Fibroblast of lung (primary cell): ENCODE data around the gene TUT7.

ENCODE experiments used
- EZH2 ChIP-seq: IDR thresholded peaks from 2 replicates; pipeline ENCODE4 v1.5.1; 2012; ENCODE audit warnings: low read length, control low read depth, mild to moderate bottlenecking; ENCODE audit errors: missing control alignments
- TF ChIP-seq, protein P1 (sequence below), 2 donors: IDR thresholded peaks in 1 of 2; conservative IDR thresholded peaks in 1 of 2; 1 replicate in 1 of 2; 2 replicates in 1 of 2; pipeline ENCODE4 v1.5.1; 2011 to 2012; ENCODE audit warnings: low read length in 2 of 2, control low read depth in 1 of 2, inconsistent platforms in 1 of 2, low read depth in 1 of 2, mild to moderate bottlenecking in 1 of 2

DNA sequence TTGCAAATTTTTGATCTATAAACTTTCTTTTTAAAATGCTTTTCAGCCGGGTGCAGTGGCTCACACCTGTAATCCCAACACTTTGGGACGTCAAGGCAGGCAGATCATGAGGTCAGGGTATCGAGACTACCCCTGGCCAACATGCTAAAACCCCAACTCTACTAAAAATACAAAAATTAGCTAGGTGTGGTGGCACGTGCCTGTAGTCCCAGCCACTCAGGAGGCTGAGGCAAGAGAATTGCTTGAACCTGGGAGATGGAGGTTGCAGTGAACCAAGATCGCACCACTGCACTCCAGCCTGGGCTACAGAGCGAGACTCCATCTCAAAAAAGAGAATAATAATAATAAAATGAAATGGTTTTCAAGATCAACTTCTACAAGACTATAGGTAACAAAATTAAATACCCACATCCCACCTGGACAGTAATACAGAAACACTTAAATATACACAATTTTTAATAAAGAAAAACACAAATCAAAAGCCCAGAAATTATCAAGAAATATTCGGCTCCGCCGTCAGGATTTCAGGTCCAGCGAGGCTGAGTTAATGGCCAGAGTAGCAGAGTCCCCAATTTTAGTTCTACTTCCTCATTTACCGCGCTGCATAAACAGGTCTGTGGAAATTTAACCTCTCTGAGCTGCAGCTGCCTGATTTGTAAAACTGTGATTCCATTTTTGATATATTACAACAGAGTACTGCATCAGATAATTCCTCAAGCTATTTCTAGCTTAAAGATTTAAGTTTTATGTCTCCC is 4.0 kb downstream of the TUT7 start:
- TF ChIP-seq, protein P1, sequence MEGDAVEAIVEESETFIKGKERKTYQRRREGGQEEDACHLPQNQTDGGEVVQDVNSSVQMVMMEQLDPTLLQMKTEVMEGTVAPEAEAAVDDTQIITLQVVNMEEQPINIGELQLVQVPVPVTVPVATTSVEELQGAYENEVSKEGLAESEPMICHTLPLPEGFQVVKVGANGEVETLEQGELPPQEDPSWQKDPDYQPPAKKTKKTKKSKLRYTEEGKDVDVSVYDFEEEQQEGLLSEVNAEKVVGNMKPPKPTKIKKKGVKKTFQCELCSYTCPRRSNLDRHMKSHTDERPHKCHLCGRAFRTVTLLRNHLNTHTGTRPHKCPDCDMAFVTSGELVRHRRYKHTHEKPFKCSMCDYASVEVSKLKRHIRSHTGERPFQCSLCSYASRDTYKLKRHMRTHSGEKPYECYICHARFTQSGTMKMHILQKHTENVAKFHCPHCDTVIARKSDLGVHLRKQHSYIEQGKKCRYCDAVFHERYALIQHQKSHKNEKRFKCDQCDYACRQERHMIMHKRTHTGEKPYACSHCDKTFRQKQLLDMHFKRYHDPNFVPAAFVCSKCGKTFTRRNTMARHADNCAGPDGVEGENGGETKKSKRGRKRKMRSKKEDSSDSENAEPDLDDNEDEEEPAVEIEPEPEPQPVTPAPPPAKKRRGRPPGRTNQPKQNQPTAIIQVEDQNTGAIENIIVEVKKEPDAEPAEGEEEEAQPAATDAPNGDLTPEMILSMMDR (conservative IDR thresholded peaks at IDR 0.05 in 1 of 2, IDR thresholded peaks at IDR 0.05 in 1 of 2; ENCODE audit: low read depth in 1 of 2, low read length in 2 of 2): no peak
- TF ChIP-seq EZH2: no peak
